CD4-positive, alpha-beta T cell treated with Interferon alpha-2 for 1 hour (primary cell): ENCODE data around the gene RAB10.
"Not testable (repeated sequence)": the region's sequence is repeated elsewhere in the genome, so short reads cannot be mapped to it uniquely, and the experiment has no call there.

Source experiments
- DNase-seq, 2 donors: peaks; one replicate each; pipeline ENCODE4 v3.0.0-alpha.2; 2020 to 2022

The RAB10 gene

DNA sequence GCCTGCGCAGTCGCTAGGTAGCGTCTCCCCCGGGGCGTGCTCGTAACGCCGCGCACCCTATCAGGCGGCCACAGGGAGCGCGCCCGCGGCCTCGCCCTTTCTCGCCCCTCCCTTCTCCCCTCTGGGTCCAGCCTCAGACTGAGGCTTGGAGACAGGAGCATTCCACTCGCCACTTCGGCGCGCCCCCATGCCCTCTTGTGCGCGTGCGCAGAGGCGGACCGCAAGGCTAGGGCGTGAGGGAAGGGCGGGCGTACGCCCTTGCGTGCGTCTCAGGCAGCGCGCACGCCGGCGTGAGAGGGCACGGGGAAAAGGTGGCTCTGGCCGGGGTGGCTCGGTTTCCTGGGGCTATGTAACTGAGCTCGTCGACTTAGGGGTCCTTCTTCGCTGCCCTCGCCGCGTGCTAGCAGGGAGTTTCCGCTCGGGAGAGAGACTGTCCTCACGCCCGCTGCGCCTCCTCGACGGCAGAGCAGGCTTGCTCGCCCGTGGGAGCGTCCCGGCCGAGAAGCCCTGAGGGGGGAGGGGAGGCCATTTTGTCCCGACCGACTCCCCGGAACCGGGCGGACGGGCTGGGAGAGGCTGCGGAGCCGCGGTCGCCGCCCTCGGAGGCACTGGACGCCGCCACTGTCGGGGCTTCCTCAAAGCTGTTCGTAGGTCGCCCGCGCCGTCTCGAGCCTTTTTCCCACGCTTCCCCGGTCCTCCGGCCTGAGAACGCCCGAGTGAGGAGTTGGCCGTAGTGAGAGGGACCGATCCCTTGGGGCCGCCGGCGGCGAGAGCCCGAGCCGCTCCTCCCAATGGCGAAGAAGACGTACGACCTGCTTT lies at the start of gene RAB10:
Gene RAB10, plus strand, starts transcription at position 267 of the 819 bp plus-strand sequence. Its CDS starts 525 bp downstream, at position 792.
- DNase-seq: peak; percentile 99

DNA sequence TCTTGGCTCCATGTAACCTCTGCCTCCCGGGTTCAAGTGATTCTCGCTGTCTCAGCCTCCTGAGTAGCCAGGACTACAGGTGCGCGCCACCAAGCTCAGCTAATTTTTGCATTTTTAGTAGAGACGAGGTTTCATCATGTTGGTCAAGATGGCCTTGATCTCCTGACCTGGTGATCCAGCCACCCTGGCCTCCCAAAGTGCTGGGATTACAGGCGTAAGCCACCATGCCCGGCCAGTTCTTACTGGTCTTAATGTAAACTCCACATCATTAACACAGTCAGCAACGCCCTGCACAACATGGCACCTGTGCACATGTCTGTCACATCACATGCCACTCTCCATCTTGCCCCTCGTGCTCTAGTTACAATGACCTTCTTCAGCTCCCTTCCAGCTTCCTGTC lies 45.8 kb upstream of the RAB10 start:
- no peak for DNase-seq

DNA sequence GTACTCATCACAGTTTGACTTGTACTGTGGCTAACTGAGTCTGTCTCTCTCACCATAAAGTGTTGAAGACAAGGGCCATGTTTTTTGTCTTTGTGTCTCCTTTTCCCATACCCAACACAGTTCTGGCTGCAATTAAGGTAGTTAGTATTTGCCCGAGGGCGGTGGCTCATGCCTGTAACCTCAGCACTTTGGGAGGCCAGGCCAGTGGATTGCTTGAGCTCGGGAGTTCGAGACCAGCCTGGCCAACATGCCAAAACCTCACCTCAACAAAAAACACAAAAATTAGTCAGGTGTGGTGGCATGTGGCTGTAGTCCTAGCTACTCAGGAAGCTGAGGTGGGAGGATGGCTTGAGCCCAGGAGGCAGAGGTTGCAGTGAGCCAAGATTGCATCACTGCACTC lies 44.7 kb upstream of the RAB10 start:
- no peak for DNase-seq

DNA sequence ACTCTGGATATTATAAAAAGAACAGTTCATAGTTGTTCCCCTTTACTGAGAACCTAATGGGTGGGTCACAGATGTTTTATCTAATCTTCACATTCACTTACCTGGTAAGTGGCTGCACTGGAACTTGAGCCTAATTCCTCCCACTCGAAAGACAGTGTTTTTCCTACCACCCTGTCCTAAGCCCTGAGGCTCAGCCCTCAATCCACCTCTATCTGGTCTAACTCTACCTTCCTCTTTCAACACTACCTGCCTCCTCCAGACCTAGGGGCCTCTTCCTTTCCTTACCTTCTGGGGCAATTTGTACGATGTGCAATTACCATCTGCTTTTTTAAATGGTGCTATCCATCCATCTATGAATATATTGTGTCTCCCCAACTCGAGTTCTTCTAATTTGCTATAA lies 41.9 kb upstream of the RAB10 start:
- no peak for DNase-seq

DNA sequence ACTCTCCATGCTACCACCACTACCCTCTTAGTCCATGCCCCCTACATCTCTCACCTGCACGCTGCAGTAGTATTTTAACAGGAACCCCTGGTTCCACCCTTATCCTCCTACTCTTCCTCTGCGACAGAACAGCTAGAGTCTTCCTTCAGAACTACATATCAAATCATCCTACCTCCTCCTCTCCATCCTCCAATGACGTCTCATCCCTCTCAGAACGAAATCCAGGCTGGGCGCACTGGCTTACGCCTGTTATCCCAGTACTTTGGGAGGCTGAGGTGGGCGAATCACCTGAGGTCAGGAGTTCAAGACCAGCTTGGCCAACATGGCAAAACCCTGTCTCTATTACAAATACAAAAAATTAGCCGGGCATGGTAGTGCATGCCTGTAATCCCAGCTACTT lies 41.3 kb upstream of the RAB10 start:
- no peak for DNase-seq

DNA sequence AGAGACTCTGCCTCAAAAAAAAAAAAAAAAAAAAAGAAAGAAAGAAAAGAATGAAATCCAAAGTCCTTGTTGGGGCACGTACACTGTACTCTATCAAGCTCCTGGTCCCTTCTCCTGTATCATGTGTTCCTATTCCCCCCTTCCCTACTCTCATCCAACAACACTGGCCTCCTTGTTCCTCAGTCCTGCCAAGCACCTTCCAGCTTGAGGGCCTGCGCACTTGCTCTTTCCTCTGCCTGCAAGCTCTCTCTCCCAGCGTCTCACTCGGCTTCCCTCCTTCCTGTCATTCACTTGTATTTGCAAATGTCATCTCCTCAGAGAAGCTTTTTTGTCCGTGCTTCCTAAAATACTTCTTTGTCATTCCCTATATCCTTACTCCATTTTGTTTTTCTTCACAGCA lies 40.8 kb upstream of the RAB10 start:
- no peak for DNase-seq

GRCh38 chr2:25994509-25994908 lies 39.4 kb upstream of the RAB10 start:
- DNase-seq: no peak

- no peak for DNase-seq
Observed at GRCh38 chr2:25996844-25997243, 37.0 kb upstream of the RAB10 start.

GRCh38 chr2:25998816-25999383 lies 35.0 kb upstream of the RAB10 start:
- DNase-seq: not testable (repeated sequence)

GRCh38 chr2:25999406-25999805 lies 34.5 kb upstream of the RAB10 start:
- DNase-seq: not testable (repeated sequence)

- DNase-seq: no peak
Observed at GRCh38 chr2:26000561-26001082, 33.3 kb upstream of the RAB10 start.

- DNase-seq: no peak
Observed at GRCh38 chr2:26001743-26002351, 32.0 kb upstream of the RAB10 start.

GRCh38 chr2:26002632-26003310 lies 31.1 kb upstream of the RAB10 start:
- DNase-seq: peak in 1 of 2 donors; percentile 47

GRCh38 chr2:26008095-26008494 lies 25.8 kb upstream of the RAB10 start:
- DNase-seq: no peak

GRCh38 chr2:26008851-26009566 lies 24.9 kb upstream of the RAB10 start:
- DNase-seq: peak; percentile 37 to 80

GRCh38 chr2:26009567-26009963 lies 24.3 kb upstream of the RAB10 start:
- DNase-seq: no peak

DNA sequence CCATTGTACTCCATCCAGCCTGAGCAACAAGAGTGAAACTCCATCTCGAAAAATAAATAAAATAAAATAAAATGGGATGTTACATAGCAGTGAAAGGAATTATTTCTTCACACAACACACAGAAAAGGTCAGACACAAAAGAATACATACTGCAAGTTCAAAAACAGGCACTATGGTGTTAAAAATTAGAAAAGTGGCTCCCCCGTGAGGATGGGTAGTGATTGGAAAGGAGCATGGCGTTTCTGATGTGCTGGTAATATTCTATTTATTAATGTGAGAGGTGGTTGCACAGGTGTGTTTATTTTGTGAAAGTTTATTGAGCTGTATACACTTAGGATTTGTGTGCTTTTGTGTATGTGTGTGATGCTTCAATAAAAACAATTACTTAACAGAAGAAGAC lies 22.9 kb upstream of the RAB10 start:
- DNase-seq: no peak

DNA sequence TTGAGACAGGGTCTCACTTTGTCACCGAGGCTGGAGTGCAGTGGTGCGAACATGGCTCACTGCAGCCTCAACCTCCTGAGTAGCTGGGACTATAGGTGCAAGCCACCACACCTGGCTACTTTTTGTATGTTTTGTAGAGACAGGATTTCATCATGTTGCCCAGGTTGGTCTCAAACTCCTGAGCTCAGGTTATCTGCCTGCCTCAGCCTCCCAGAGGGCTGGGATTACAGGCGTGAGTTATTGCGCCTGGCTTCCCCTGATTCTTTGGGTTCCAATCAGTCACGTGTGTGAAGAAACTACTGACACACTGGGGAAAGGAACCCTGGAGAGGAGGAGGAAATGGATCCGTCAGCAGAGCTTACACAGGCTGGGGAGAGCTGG lies 22.3 kb upstream of the RAB10 start:
- DNase-seq: no peak

DNA sequence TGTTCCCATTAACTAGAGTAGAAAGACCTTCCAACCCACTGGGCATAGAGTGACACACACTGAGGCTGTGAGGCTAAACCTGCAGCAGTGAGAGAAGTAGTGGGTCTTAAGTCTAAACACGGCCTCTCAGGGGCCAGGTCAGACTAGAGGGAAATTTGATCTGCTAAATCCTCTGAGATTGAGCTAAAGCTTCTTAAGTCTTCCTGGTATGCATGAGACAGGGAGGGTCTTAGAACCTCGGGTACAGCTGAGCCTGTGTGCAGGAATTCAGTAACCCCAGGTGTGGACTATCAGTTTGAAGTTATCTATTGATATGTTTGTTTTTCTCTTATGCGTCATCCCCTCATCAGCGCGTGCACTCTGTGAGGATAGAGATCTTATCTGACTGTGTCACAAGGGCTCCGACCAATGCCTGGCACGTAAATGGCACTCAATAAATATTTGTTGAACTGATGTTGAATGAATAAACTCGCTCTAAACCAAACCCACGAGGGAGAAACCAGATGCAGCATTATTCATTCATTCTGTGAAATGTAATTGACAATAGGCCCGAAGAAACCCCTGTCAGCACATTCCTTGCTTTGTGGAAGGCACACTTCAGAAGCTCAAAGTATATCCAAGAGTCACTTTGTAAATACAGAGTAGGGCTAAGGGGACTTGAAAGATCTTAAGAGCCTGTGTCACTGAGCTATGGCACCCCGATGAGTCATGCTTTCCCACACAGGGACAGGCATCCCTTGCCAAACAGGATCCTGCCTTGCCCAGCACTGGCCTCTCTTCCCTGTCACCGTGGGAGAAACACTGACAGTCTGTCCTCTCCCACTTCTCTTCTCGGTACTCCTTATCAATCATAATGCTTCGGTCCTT lies 21.7 kb upstream of the RAB10 start:
- DNase-seq: peak in 1 of 2 donors; percentile 14

GRCh38 chr2:26013668-26014067 lies 20.2 kb upstream of the RAB10 start:
- DNase-seq: no peak

DNA sequence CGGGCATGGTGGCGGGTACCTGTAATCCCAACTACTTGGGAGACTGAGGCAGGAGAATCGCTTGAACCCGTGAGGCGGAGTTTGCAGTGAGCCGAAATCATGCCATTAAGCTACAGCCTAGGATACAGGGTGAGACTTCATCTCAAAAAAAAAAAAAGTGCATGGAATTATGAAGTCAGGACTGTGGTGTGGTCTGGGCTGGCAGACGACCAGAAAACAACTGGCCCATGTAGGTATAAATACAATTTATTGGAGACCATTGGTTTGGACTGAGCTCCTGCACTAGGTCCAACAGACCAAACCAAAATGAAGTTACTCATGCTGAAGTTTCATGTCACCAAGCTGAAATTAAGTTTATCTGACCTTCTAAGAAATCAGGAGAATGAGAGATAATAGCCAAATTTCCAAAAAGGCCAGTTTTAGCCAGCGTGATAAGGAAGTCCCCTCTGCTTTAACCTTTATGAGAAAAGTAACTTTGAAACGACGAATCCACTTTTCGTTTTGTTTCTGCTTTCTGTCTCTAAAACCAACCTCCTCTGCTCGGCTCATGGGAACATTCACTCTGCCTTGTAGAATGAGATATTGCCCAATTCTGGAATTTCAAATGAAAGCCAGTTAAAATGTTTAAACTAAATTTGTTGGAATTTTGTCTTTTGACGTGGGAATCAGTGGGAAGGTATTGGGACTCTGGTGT lies 17.7 kb upstream of the RAB10 start:
- DNase-seq: no peak
